GM21529 (cell line): Measurements from ENCODE around the gene KLK12.

Experiments used
- ATAC-seq: cut with Tn5 transposase; IDR thresholded peaks from one replicate; pipeline ENCODE4 v1.9.1; 2021; ENCODE audit not compliant: unreplicated experiment

Gene KLK12, protein sequence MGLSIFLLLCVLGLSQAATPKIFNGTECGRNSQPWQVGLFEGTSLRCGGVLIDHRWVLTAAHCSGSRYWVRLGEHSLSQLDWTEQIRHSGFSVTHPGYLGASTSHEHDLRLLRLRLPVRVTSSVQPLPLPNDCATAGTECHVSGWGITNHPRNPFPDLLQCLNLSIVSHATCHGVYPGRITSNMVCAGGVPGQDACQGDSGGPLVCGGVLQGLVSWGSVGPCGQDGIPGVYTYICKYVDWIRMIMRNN

DNA sequence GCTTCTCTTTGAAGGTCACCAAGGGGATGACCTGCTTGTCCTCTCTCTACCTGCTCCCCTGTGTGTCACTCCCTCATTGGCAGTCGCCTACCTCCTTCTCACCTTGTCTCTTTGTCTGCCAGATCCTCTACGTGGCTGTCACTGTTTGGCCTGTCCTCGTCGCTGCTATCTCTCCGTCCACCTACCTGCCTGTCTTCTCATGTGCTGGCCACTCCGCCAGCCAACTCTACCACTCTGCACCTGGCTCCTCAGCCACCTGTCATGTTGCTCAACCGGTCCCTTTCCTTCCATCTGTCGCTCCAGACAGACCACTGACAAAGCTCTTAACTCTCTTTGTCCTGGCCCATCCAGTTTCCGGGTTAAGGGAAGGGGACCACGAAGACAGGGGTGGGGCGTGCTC is at the start of gene KLK12:
Gene KLK12, minus strand, starts transcription at position 299 of the 400 bp plus-strand sequence. CDS start 381 bp downstream, outside the sequence.
- no peak for ATAC-seq

DNA sequence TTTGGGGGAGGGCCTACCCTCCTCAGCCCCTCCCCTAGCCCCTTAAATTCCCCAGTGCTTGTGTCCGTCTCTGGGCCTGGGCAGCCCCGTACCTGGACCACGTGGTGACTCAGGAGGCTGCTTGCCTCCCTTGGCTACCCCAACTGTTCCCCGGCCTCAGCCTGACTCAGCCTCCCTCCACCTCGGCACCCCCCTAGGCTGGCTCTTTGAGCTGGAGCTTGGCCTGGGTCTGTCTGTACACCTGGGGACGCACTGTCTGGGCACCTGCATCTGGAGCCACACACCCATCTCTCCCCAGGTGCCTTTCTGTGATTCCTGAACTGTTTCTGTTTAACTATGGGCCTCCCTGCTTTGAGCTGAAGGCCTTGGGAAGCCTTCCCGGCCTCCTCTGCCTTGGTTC is 49.7 kb upstream of the KLK12 start:
- ATAC-seq: no peak

DNA sequence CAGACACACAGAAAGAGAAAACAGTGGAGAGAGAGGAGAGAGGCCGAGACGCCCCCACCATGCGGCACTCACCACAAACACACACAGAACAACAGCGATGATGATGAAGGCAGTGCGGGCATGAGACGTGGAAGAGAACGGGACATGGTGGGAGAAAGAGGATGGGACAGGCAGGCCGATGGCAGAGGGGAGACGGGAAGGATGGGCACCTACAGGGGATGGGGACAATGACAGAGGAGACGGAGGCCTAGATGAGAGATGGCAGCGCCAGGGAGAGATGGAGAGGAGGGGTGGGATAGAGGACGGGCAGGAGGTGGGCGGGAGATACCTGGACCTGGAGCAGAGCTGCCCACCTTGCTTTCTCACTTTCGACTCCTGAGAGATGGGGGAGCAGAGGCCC is 49.0 kb upstream of the KLK12 start:
- ATAC-seq: no peak

DNA sequence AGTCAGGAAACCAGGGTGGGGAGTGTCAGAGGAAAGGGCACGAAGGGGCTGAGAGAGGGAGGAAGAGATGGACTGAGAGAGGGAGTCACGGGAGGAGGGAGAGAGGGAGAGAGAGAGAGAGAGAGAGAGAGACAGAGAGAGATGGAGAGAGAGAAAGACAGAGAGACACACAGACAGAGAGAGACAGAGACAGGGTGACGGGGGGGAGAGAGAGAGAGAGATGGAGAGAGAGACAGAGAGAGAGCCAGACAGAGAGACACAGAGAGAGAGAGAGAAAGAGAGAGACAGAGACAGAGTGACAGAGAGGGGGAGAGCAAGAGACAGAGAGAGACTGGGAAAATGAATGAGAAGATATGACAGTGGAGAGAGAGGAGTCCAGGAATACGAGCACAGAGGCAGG is 48.4 kb upstream of the KLK12 start:
- ATAC-seq: no peak

DNA sequence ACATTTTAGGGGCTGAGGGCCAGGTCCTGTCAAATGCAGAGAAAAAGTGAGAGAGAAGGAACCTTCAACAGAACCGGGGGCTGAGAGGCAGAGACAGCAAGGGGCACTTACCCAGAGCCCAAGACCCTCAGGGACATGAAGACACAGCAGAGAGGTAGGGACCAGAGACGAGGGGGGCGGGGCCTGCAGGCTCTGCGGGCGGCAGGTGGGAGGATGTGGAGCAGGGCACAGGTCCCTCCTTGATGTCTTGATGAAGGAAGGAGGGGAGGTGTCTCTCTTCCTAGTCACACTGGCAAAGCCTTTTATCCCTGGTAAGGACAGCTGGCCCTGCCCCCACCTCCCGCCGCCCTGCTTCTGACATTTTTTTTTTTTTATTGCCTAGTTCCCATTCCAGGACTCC is 47.8 kb upstream of the KLK12 start, which contains the start of gene KLK14:
Gene KLK14, minus strand, starts transcription at position 277 of the 400 bp plus-strand sequence. Its CDS starts 273 bp downstream, at position 4.
- ATAC-seq: no peak

DNA sequence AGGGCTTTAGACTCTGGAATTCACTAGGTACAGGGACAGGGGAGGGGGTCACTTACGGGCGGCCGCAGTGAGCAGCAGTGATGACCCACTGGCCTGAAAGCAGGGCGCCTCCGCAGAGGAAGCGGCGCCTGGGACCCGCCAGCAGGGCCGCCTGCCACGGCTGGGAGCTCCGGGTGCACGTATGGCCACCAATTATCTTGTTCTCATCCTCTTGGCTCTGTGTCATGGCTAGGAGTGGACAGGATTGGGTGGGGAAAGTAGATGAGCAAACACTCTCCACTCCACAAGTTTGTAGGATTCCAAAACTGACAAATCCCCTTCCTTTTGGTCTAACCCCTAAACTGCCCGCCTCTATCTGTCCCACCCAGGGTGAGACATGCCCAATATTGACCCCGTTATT is 46.7 kb upstream of the KLK12 start:
- no peak for ATAC-seq

DNA sequence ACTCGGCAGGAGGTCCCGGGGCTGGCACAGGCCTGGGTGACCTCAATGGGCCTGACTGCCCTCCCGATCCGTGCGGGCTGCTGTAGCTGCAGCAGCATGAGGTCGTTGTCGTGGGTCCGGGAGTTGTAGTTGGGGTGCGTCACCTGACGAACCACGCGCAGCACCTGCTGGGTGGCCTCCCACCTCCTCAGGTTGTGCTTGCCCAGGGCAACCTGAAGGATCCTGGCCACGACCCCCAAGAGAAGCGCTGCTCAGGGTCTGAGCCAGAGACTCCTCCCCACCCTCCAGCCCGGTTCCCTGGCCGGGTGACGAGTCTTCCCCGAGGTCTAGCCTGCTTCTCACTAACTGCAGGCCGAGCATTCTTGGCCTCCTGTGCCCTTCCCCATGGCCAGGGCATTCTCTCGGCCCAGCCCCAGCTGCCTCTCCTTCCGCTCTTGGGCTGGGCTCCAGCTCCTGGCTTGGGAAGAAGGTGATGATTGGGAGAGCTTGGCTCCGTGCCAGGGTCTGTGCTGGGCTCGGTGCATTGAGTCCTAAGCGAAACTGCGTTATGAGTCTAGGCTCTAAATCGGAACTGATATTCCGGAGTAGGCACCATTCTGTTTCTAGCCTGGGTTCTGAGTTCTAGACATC is 44.8 kb upstream of the KLK12 start:
- ATAC-seq: no peak

DNA sequence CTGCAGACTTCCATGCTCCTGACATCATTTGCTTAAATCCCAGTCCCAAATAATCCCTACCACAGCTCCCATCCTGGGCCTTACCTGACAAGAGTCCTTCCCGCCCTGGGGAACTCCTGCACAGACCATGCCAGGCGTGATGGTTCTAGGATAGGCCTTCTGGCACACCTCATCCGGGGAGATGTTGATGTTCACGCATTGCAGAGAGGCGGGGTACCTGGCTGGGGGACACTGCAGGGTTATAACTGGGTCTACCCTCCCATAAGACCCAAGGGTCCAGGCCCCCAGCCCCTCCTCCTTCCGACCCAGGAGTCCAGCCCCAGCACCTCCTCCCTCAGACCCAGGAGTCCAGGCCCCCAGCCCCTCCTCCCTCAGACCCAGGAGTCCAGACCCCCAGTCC is 43.9 kb upstream of the KLK12 start:
- no peak for ATAC-seq

DNA sequence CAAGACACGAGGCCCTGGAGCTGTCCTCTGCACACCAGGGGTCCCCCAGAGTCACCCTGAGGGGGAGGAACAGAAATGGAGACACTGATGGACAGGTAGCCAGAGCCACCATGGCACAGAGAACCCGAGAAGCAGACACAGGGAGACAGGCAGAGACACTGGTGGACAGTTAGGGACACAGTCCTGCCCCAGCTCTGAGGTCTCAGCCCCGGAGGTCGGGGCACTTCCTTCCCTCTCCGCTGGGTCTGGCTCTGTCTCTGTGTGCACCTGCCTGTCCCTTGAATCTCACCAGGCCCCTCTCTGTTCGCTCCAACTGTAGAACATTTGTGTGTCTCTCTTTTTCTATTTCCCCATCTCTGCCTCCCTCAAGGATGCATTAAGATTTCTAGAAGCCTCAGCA is 43.3 kb upstream of the KLK12 start:
- no peak for ATAC-seq

DNA sequence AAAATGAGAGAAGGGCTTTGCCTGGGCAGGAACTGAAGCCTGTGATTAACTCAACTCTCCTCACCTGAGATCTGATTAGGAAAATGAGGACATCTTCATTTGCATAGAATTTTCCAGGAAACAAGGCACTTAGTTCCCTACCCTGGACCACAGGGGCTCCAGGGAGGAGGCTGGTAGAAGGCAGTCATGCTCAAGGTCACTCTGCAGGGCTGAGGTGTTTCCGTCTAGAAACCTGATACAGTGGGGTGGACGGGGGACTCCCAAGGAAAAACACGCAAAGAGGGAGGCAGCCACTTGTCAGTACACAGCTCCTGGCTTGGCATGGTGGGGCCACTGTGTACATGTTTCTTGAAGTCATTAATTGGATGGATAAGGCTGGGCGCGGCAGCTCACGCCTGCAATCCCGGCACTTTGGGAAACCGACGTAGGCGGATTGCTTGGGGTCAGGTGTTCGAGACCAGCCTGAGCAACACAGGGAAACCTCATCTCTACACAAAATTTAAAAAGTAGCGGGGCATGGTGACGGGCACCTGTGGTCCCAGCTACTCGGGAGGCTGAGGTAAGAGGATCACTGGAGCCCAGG is 41.9 kb upstream of the KLK12 start:
- no peak for ATAC-seq

DNA sequence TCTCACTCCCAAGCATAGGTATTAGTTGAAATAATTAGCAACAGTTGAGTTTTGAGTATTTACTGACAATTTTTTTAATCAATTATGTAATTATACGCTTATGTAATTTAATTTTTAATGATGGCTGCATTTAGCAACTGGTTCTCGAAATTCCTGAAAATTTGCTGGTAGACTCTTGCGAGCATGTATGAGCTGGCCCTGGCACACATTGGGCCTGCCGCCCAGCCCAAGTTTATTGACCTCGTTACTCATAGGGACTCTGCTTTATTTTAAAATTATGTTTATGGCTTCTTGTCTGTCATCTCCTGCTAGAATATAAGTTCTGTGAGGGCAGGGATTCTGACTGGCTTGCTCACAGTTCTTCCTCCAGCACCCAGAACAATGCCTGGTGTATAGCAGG is 41.2 kb upstream of the KLK12 start:
- ATAC-seq: no peak

DNA sequence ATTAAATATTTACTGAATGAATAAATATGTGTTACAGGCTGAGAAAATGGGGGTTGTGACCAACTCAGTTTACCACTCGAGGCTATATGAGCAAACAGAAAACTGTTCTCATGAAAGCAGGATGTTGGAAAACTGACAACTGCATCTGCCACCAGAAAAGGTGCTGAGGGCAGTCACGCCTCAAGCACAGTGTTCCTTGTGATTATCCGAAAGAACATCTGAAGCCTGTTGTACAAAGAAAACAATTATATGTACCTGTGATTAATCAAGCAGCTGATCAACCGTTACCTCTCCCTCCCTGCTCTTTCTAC is 36.2 kb upstream of the KLK12 start:
- no peak for ATAC-seq

DNA sequence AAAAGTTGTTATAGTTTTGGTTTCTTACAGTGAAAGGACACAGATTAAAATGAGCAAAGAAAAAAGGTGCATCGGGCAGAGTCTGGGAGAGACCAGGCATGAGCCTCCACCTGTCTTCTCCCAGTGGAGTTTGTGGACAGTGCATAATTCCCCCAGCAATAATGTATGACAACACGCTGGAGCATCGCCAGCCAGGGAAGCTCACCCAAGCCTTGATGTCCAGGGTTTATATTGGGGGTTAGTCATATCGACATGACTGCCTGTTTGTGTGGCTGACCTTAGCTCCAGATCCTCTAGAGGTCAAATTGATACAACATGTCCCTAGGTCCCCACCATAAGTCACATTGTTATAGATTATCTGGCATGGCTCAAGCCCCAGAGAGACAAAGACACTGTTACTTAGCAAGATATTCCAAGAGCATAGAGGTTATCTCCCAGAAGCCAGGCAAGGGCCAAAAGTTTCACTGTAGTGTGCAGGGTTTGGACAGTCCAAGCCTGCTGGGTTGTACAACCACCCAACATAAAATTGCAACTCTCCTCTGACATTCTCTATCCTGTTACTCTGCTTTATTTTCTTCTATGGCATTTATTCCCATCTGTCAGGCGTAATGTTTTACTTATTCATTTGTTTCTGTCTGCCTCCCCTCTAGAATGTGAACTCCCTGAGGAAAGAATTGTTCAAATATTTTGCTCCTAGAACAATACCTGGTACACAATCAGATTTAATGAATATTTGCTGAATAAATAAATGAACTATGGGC is 35.7 kb upstream of the KLK12 start:
- ATAC-seq: no peak

DNA sequence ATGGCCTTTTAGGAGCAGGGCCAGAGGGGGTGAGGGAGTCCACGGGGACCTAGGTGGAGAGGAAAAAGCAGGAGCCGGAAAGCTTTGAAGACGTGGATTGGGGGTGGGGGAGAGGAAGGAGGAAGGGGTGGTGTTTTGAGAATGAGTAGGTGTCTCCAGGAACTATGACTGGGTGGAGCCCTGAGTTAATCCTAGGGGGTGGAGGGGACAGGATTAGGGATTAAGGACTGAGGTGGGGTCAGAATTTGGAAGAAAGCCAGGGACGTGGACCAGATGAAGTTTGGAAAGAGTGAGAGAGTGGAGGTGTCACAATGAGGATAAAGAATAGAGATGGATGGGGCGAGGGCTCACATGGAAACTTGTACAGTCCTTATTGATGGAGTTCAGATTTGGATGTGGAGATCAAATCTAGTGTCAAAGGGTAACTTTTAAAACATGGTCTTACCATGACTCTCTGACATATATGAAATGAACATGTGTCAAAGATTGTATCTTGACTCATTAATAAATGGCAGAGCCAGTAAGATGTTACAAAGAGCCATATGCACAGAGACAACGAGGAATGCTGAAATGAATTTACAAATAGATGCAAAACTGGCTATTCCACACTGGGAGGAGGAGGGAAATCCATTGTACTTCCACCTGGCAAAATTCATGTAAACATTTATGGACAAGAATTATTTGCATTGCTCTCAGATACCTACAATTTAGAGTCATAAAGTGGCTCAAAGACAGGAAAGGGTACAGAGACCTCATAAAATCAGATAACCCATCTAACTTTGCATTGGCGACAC is 31.8 kb upstream of the KLK12 start:
- no peak for ATAC-seq

DNA sequence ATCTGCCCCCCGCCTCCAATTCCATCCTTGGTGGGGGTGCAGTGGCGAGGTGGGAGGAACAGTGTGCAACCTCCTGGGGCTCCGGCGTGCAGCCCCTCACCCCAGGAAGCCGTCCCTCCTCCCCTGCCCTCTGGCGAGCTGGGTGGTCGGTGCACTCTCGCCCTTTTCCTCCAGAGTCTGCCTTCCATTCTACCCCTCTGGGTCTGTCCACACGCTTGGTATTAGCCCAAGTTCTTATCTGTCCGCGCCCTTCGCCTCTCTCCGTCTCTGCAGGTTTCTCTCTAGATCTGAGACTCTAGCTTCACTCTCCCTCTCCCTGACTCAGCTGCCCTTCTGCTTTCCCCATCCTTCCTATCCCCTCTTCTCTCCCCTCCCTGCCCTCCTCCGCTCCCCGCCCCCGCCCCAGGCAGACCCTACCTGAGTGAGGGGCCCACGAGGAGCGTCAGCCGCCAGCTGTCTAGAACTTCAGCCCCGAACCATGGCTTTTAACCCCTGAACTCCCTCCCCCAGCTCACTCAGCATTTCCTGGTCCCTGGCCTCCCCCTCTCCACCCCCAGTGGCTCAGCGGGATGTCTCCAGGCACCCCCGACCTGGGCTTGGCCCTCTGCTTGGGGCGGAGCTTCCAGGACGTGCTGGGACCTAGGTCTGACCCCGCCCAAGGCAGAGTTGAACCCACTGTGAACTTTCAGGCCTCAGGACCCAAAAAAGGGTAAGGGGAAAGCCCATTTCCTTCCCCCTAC is 30.6 kb upstream of the KLK12 start:
- ATAC-seq: no peak

DNA sequence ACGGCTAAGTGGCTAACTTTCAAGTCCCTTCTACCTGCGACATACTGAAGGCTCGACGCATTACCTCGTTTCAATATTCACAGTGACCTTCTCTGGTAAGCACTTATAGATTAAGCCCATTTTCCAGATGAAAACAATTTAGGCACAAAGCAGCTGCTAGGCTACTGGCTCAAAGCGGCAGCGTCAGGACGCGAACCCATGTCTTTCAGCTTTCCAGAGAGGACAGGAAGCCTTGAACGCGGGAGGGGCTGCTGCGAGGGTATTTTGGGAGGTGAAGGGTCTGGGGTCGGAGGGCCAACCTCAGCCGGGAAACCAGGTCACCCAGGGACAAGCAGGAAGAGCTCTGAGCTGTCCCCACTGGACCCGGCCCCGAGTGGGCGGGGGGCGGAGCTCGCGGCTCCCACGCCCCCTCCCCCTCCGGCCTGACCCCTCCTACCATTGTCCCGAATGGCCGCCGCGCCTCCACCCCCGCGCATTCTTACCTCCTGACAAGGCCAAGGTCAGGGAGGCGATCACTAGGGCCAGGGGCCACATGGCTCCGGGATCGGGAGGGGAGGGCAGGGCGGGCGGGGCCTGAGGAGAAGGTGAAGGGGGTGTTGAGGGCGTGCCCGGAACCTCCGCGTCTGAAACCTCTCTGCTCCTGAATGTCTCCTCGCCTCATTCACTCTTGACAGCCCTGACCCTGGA is 29.9 kb upstream of the KLK12 start, which contains the start of gene KLK13:
Gene KLK13, minus strand, starts transcription at position 559 of the 687 bp plus-strand sequence. Its CDS starts 25 bp downstream, at position 534.
- ATAC-seq: no peak

DNA sequence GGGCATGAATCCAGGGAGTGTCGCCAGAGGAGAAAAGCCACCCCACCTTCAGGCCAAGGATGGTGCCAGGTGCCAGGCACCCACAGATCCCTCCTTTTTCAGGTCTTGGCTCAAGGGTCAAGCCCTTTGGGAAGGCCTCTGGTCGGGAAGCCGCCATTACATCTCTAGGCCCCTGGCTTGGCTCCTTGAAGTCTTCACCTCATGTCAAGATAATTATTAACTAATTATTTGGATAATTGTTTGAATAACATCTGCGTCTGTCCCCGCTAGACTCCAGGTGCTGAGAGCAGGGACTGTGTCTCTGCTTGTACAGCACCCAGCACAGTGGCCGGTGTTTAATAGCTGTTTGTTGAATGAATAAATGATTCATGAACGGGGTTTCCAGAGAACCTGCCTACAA is 28.9 kb upstream of the KLK12 start:
- no peak for ATAC-seq

DNA sequence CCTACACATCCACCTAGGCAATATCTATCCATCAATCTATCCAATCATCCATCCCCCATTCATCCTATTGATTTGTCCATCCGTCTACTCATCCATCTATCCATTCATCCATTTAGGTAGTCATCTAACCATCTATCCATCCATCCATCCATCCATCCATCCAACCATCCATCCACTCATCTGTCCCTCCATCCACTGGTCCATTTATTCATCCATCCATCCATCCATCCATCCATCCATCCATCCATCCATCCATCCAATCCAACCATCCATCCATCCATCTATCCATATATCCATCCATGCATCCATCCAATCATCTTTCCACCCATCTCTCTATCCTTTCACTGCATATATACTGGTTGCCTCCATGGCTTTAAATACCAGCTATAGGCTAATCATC is 26.2 kb upstream of the KLK12 start:
- no peak for ATAC-seq

DNA sequence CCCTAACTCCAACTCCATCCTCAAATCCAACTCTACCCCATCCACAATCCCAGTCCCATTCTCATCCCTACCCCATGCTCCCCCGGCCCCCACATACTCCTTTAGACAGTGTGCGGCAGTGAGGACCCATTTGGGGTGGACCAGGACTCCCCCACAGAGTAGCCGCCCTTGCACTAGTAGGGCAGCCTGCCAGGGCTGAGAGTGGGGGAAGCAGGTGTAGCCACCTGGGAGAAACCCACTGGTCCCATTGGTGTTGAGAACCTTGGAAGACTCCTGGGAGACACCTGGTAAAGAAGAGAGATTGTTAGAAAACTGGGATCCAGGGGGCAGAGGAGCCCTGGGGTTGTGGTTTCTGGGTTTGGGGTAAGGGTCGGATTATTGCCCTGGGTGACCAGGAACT is 25.5 kb upstream of the KLK12 start:
- no peak for ATAC-seq

DNA sequence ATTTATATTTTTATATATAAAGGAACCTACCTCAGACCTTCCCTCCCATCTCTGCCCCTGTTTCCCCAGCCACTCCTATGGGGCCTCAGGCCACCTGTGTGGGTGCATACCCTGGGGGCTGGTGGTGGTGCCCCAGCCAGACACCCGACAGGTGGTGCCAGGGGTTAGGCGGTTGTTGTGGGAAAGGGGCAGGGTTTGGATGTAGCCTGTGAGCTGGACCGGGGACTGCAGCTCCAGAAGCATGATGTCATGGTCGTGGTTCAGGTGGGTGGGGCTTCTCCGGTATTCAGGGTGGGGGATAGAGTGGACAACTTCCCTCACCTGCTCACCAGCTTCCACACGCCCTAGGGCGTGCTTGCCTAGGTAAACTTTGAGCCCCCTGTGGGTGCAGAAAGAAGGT is 24.9 kb upstream of the KLK12 start:
- ATAC-seq: no peak
